Measurements from ENCODE around the gene NPRL2.
A peak's percentile ranks its signal among the peaks of the same experiment; 100 is the strongest.

DNA sequence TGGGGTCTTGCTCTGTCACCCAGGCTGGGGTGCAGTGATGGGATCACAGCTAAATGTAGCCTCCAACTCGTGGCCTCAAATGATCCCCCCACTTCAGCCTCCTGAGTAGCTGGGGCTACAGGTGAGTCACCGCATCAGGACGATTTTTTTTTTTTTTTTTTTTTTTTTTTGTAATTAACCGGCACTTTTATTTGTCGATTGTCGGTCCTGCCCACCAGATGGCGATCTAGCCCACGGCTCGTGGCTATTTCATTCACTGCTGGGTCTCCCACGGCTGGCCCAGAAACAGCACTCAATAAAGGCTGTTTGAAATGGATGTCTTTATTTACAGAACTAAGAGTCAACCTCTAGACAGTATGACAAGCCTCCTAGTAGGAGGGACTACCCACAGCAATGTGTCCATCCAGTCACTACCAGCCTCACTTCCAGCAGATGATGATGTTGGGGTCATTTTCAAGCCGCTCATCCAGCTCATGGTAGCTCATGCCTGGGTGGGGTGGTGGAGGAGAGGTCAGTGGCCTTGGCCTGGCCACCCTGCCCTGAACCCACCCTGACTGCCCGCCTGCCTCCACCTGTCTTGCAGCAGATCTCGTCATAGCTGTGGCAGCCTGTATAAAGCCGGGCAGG is 3.3 kb downstream of the NPRL2 start:
- TF ChIP-seq, protein P1, sequence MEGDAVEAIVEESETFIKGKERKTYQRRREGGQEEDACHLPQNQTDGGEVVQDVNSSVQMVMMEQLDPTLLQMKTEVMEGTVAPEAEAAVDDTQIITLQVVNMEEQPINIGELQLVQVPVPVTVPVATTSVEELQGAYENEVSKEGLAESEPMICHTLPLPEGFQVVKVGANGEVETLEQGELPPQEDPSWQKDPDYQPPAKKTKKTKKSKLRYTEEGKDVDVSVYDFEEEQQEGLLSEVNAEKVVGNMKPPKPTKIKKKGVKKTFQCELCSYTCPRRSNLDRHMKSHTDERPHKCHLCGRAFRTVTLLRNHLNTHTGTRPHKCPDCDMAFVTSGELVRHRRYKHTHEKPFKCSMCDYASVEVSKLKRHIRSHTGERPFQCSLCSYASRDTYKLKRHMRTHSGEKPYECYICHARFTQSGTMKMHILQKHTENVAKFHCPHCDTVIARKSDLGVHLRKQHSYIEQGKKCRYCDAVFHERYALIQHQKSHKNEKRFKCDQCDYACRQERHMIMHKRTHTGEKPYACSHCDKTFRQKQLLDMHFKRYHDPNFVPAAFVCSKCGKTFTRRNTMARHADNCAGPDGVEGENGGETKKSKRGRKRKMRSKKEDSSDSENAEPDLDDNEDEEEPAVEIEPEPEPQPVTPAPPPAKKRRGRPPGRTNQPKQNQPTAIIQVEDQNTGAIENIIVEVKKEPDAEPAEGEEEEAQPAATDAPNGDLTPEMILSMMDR (IDR thresholded peaks at IDR 0.05): peak; percentile 44 to 54 (median 50)
- no peak for TF ChIP-seq POLR2A (IDR thresholded peaks at IDR 0.05)
